ENCODE results near the gene SDE2. TPM values are rescaled to one million over a fixed set of nuclear protein-coding genes. Genes with fewer than 3 reads are reported as not detected.

SDE2 gene
- total RNA-seq, 1 experiment from 2014 or later, result 18.3 TPM

DNA sequence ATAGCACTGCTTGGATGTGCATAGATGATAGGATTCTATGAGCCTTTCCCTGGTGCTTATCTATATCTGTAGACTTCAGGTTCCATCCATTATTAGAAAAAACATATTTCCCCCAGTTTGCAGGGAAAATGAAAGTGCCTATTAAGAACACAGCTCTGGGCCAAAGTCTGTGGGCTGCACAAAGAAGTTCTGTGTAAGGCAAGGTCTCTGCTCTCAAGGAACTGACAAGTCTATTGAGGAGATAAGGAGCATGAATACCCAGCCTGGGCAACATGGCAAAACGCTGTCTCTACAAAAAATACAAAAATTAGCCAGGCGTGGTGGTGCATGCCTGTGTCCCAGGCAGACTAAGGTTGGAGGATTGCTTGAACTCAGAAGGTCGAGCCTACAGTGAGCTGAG is 22.3 kb upstream of the SDE2 start:
- in situ Hi-C loops (cut with HindIII; ENCODE audit: low pct_unique_long_range_greater_than_20kb, low sequenced_read_pairs) (no loop called here), intact Hi-C loops (cut with micrococcal nuclease; ENCODE audit: unreplicated experiment) (loop anchor here (10.0 kb wide), 1 partner anchor 733 kb away; no protein-coding TSS in a partner anchor)
- ATAC-seq, result no peak
- BruUV-seq (replicated peaks), result no TSS peak
- Histone ChIP-seq H3K9me3 (ENCODE audit: control insufficient read depth, insufficient read depth, low read depth, low read length) (no peaks in the 10 kb centered on the region), H3K4me1 (ENCODE audit: control insufficient read depth, insufficient read depth, low read length) (no peaks in the 10 kb centered on the region), H3K4me3 (ENCODE audit: low read depth in 2 of 2, low read length in 2 of 2) (no peak overlapping the region), H3K36me3 (ENCODE audit: control insufficient read depth, insufficient read depth, low read length) (no peaks in the 10 kb centered on the region), H3K27ac (ENCODE audit: low read length) (no peak overlapping the region), H3K27me3 (ENCODE audit: control insufficient read depth, insufficient read depth, low read length) (no peaks in the 10 kb centered on the region)
- ChIA-PET CTCF (no interaction called here), POLR2A (no interaction called here)
- DNase-seq (ENCODE audit: low read depth, low spot score), result no peak
- TF ChIP-seq, protein P1, sequence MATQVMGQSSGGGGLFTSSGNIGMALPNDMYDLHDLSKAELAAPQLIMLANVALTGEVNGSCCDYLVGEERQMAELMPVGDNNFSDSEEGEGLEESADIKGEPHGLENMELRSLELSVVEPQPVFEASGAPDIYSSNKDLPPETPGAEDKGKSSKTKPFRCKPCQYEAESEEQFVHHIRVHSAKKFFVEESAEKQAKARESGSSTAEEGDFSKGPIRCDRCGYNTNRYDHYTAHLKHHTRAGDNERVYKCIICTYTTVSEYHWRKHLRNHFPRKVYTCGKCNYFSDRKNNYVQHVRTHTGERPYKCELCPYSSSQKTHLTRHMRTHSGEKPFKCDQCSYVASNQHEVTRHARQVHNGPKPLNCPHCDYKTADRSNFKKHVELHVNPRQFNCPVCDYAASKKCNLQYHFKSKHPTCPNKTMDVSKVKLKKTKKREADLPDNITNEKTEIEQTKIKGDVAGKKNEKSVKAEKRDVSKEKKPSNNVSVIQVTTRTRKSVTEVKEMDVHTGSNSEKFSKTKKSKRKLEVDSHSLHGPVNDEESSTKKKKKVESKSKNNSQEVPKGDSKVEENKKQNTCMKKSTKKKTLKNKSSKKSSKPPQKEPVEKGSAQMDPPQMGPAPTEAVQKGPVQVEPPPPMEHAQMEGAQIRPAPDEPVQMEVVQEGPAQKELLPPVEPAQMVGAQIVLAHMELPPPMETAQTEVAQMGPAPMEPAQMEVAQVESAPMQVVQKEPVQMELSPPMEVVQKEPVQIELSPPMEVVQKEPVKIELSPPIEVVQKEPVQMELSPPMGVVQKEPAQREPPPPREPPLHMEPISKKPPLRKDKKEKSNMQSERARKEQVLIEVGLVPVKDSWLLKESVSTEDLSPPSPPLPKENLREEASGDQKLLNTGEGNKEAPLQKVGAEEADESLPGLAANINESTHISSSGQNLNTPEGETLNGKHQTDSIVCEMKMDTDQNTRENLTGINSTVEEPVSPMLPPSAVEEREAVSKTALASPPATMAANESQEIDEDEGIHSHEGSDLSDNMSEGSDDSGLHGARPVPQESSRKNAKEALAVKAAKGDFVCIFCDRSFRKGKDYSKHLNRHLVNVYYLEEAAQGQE (IDR thresholded peaks at IDR 0.05; ENCODE audit: insufficient read depth in 1 of 2, low read depth in 2 of 2, low read length in 1 of 2), result no peak
- no peak for TF ChIP-seq TCF7L2 (IDR thresholded peaks at IDR 0.05; ENCODE audit: low read depth, low read length)
- TF ChIP-seq, protein P2, sequence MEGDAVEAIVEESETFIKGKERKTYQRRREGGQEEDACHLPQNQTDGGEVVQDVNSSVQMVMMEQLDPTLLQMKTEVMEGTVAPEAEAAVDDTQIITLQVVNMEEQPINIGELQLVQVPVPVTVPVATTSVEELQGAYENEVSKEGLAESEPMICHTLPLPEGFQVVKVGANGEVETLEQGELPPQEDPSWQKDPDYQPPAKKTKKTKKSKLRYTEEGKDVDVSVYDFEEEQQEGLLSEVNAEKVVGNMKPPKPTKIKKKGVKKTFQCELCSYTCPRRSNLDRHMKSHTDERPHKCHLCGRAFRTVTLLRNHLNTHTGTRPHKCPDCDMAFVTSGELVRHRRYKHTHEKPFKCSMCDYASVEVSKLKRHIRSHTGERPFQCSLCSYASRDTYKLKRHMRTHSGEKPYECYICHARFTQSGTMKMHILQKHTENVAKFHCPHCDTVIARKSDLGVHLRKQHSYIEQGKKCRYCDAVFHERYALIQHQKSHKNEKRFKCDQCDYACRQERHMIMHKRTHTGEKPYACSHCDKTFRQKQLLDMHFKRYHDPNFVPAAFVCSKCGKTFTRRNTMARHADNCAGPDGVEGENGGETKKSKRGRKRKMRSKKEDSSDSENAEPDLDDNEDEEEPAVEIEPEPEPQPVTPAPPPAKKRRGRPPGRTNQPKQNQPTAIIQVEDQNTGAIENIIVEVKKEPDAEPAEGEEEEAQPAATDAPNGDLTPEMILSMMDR (IDR thresholded peaks at IDR 0.05), result no peak
- TF ChIP-seq SIN3A (IDR thresholded peaks at IDR 0.05; ENCODE audit: borderline replicate concordance, insufficient read depth, low read depth, low read length), result no peak
- TF ChIP-seq POLR2AphosphoS5 (IDR thresholded peaks at IDR 0.05; ENCODE audit: low read depth, low read length), result no peak

DNA sequence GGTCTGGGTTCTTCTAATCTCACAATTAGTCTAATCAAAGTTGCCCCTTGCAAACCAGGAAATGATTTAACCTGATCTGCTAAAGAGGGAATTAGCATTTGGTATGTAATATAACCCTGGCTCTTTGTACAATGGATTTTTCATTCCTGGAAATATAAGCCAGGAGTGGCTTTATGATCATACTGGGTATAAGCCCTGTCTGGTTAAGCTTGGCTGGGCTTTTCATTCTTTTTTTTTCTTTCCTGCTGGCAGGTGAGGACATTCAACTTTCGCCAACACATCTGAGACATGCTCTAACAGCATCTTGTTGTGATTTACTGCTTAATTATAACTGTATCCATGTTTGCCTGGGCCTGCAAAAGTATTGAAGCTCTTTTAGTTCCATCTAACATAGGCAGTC is 20.4 kb upstream of the SDE2 start:
- TF ChIP-seq, protein P1 (IDR thresholded peaks at IDR 0.05; ENCODE audit: insufficient read depth in 1 of 2, low read depth in 2 of 2, low read length in 1 of 2), result no peak
- TF ChIP-seq SIN3A (IDR thresholded peaks at IDR 0.05; ENCODE audit: borderline replicate concordance, insufficient read depth, low read depth, low read length), result no peak
- no peak for TF ChIP-seq TCF7L2 (IDR thresholded peaks at IDR 0.05; ENCODE audit: low read depth, low read length)
- no TSS peak for BruUV-seq (replicated peaks)
- in situ Hi-C loops (cut with HindIII; ENCODE audit: low pct_unique_long_range_greater_than_20kb, low sequenced_read_pairs), result no loop called here
- H3K9me3 ChIP-seq (ENCODE audit: control insufficient read depth, insufficient read depth, low read depth, low read length), result no peaks in the 10 kb centered on the region
- ATAC-seq (no peak), DNase-seq (ENCODE audit: low read depth, low spot score) (no peak)
- ChIA-PET POLR2A (no interaction called here), CTCF (no interaction called here)
- H3K27me3 ChIP-seq (ENCODE audit: control insufficient read depth, insufficient read depth, low read length), result no peaks in the 10 kb centered on the region
- no peak overlapping the region for H3K4me3 ChIP-seq (ENCODE audit: low read depth in 2 of 2, low read length in 2 of 2)
- no peak overlapping the region for H3K27ac ChIP-seq (ENCODE audit: low read length)
- intact Hi-C loops (cut with micrococcal nuclease; ENCODE audit: unreplicated experiment), result no loop called here
- no peaks in the 10 kb centered on the region for H3K36me3 ChIP-seq (ENCODE audit: control insufficient read depth, insufficient read depth, low read length)
- H3K4me1 ChIP-seq (ENCODE audit: control insufficient read depth, insufficient read depth, low read length), result no peaks in the 10 kb centered on the region
